ENCODE data around the gene CASP4. TPM values are rescaled to one million over a fixed set of nuclear protein-coding genes. Genes with fewer than 3 reads are reported as not detected.

The CASP4 gene
- total RNA-seq, 4 donors from 2014 or later, result 74.2 to 191 (median 115) TPM

DNA sequence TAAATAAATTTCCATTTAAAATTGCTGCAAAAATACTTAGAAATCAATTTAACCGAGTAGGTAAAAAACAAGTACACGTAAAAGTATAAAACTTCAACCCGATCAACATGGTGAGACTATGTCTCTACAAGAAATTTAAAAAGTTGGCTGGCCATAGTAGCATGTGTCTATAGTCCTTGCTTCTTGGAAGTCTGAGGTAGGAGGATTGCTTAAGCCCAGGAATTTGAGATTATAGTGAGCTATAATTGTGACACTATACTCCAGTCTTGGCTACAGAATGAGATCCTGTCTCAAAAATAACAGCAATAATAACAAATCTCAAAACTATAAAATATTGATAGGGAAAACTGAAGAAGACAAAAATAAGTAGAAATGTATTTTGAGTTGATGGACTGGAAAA lies 11.1 kb downstream of the CASP4 start:
- TF ChIP-seq, protein P1, sequence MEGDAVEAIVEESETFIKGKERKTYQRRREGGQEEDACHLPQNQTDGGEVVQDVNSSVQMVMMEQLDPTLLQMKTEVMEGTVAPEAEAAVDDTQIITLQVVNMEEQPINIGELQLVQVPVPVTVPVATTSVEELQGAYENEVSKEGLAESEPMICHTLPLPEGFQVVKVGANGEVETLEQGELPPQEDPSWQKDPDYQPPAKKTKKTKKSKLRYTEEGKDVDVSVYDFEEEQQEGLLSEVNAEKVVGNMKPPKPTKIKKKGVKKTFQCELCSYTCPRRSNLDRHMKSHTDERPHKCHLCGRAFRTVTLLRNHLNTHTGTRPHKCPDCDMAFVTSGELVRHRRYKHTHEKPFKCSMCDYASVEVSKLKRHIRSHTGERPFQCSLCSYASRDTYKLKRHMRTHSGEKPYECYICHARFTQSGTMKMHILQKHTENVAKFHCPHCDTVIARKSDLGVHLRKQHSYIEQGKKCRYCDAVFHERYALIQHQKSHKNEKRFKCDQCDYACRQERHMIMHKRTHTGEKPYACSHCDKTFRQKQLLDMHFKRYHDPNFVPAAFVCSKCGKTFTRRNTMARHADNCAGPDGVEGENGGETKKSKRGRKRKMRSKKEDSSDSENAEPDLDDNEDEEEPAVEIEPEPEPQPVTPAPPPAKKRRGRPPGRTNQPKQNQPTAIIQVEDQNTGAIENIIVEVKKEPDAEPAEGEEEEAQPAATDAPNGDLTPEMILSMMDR (IDR thresholded peaks at IDR 0.05; ENCODE audit: low read depth), result no peak

DNA sequence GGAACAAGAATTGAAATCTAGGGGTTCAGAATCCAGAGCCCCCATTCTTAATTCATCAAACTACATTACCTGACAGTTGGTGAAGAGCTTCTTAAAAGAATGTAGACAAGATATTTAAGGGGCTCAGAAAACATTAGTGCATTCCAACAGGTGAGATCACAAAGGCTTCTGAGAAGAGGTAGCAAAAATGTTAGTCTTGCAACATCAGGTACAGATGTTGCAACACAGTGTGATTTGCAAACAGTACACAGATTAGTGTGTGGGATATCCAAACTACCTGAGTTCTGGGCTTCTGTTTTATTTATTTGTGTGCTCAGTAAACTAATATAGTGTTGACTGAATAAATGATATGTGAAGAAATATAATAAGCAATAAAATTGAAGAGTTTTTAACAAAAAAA lies 11.8 kb downstream of the CASP4 start:
- TF ChIP-seq, protein P1 (IDR thresholded peaks at IDR 0.05; ENCODE audit: low read depth), result no peak

DNA sequence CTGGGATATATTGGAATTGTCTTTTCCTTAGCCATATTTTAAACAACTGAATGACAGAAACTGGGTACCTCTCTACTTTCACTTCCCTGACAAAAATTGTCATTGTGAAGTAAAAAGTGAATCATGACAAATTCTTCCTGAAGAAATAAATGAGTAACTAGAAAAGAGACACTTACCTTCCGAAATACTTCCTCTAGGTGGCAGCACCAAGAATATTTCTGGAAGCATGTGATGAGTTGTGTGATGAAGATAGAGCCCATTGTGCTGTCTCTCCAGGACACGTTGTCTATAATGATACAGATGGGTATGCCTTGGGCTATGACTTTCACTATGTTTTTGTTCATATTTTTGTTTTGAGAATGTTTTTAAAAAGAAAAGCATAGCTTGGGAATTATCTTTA lies 21.5 kb downstream of the CASP4 start:
- TF ChIP-seq, protein P1 (IDR thresholded peaks at IDR 0.05; ENCODE audit: low read depth), result no peak

DNA sequence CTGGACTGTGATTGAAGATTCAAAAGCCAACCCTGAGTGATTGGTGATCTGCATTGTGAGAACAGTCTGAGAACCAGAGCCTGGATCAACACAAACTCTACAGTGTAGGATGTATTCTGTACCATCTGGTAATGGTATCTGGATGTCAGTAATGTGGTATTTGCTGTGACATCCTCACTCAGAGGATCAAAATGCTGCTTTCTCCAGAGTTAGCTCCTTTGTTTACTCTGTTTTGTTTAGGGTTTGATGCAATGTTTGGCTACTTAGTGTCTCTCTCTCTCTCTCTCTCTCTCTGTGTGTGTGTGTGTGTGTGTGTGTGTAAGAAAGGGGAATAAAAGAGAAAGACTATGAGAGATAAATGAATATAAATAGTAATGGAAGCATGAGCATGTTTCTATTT lies 24.3 kb downstream of the CASP4 start:
- TF ChIP-seq, protein P1 (IDR thresholded peaks at IDR 0.05; ENCODE audit: low read depth), result no peak

DNA sequence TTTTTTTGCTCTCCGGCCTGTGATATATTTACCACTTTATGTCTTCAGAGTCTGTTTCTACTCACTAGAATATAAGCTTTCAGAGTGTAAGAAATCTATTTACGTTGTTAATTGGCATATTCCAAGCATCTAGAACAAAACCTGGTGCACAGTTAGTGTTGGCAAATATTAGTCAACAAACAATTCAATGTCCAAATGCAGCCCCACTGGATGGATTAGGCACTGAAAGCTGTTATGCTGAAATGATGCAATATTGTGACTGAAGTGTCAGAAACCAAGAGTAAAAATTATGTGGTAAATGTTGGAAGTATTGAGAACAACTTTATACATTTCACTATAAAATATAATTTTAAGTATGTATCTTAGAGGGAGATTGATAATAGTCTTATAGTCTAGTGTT lies 24.8 kb downstream of the CASP4 start:
- TF ChIP-seq, protein P1 (IDR thresholded peaks at IDR 0.05; ENCODE audit: low read depth), result no peak

DNA sequence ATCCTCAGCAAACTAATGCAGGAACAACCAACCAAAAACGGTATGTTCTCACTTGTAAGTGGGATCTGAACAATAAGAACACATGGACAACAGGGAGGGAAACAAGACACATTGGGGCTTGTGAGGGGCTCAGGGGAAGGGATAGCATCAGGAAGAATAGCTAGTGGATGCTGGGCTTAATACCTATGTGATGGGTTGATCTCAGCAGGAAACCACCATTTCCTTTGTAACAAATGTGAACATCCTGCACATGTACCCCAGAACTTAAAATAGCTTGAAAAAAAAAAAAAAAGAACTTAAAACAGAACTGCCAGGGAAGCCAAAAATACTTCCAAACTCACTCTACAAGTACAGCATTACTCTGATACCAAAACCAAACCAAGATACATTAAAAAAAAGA lies 33.8 kb downstream of the CASP4 start:
- TF ChIP-seq, protein P1 (IDR thresholded peaks at IDR 0.05; ENCODE audit: low read depth), result no peak

DNA sequence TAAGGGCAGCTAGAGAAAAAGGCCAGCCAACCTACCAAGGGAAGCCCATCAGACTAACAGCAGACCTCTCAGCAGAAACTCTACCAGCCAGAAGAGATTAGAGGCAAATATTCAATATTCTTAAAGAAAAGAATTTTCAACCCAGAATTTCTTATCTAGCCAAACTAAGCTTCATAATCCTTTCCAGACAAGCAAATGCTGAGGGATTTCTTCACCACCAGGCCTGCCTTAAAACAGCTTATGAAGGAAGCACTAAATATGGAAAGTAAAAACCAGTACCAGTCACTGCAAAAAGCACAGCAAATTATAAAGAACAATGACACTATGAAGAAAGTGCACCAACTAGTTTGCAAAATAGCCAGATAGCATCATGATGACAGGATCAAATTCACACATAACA lies 39.6 kb downstream of the CASP4 start:
- TF ChIP-seq, protein P1 (IDR thresholded peaks at IDR 0.05; ENCODE audit: low read depth), result no peak

Data from subcutaneous adipose tissue (tissue), 4 donors.